Ascending aorta (tissue), 2 donors: ENCODE results near the gene FLT4. TPM values are rescaled to one million over a fixed set of nuclear protein-coding genes. Genes with fewer than 3 reads are reported as not detected.
A peak's percentile ranks its signal among the peaks of the same experiment; 100 is the strongest.

Source experiments
- DNase-seq, 2 donors: peaks; one replicate each; pipeline ENCODE4 v3.0.0-alpha.2; 2019; ENCODE audit warnings: low spot score in 2 of 2
- H3K27ac ChIP-seq, 2 donors: fragments of 200-600 bp; sonication (generic); one replicate each; pipeline ENCODE4 v1.5.1; 2016 to 2017; ENCODE audit warnings: mild to moderate bottlenecking in 1 of 2
- H3K27me3 ChIP-seq: fragments of 200-600 bp; sonication (generic); one replicate; pipeline ENCODE4 v1.5.1; 2017
- H3K36me3 ChIP-seq, 2 donors: fragments of 200-600 bp; sonication (generic); one replicate each; pipeline ENCODE4 v1.5.1; 2016
- H3K4me1 ChIP-seq, 2 donors: fragments of 200-600 bp; sonication (generic); one replicate each; pipeline ENCODE4 v1.5.1; 2016 to 2017; ENCODE audit warnings: mild to moderate bottlenecking in 1 of 2
- H3K4me3 ChIP-seq, 2 donors: fragments of 200-600 bp; sonication (generic); one replicate each; pipeline ENCODE4 v1.5.1; 2016 to 2017; ENCODE audit warnings: mild to moderate bottlenecking in 1 of 2
- H3K9me3 ChIP-seq, 2 donors: fragments of 200-600 bp; sonication (generic); one replicate each; pipeline ENCODE4 v1.5.1; 2016
- intact Hi-C: fragments of 100-400 bp; cut with DNase I; formaldehyde crosslinking; loops from one replicate; pipeline ENCODE4 v1.15.1; 2023
- total RNA-seq: library from RNA; depleted of rRNA; stranded (reverse); fragments of >200 nt; gene quantifications from one replicate; pipeline ENCODE4 v1.1.0, GENCODE V29; 2016
- TF ChIP-seq, protein P1 (sequence below), 3 experiments: fragments of 200-600 bp in 2 of 3; fragments of 450-650 bp in 1 of 3; sonication (generic) in 2 of 3; IDR thresholded peaks; one replicate each; pipeline ENCODE4 v1.5.1; 2016 to 2019; ENCODE audit warnings: antibody characterized with exemption in 3 of 3, mild to moderate bottlenecking in 1 of 3, moderate library complexity in 1 of 3

The FLT4 gene
- total RNA-seq, 1 donor from 2014 or later = 53.5 TPM

DNA sequence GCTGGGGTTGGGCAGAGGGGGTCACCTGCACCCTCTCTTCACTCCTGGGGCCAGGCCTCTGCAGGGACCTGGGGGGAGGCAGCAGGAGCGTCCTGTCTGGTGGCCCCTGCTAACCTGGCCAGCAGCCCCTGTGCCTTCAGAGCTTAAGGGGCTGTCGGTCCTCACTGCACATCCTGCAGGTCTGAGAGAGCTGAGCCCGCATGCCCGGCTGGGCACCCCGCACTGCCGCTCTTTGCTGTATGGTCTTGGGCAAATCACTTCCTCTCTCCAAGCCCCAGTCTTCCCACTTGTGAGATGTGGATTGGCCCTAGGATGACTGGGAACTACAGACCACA is 7.9 kb downstream of the FLT4 start:
- no peaks in the 10 kb centered on the region for H3K27me3 ChIP-seq

DNA sequence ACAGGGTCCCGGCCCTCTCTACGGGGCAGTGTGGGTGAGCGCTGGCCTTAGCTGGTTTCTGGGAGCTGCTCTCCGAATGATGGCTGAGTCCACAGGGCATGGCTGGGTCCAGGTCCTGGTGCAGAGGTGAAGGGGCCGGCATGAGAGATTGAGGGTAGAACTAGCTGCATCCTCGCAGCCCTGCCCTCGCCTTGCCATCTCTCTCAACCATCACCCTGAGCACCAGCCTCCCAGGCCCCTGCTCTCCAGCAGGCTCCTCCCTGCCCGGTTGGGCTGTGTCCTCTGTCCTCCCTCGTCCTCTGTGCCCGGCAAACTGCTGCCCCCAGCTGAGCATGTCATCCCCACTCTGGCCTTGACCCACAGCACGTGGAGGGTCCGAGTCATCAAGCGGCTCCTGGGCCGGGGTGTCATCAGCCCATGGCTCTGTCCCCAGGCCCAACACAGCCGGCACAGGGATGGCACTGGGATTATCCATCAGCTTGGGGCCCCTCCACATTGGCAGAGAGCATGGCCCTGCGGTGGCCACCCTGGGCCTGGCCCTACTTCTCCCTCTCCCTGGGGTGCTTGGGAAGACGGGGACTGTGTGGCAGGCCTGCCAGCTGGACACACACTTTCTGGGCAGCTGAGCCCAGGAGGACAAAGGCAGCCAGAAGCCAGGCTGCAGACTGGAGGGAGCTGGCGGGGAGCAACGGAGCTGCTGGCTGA is 8.4 kb downstream of the FLT4 start:
- Histone ChIP-seq H3K27ac (no peak overlapping the region), H3K4me3 (no peak overlapping the region), H3K4me1 (no peaks in the 10 kb centered on the region), H3K9me3 (no peaks in the 10 kb centered on the region), H3K27me3 (no peaks in the 10 kb centered on the region), H3K36me3 (no peaks in the 10 kb centered on the region)
- intact Hi-C loops = no loop called here
- TF ChIP-seq, protein P1, sequence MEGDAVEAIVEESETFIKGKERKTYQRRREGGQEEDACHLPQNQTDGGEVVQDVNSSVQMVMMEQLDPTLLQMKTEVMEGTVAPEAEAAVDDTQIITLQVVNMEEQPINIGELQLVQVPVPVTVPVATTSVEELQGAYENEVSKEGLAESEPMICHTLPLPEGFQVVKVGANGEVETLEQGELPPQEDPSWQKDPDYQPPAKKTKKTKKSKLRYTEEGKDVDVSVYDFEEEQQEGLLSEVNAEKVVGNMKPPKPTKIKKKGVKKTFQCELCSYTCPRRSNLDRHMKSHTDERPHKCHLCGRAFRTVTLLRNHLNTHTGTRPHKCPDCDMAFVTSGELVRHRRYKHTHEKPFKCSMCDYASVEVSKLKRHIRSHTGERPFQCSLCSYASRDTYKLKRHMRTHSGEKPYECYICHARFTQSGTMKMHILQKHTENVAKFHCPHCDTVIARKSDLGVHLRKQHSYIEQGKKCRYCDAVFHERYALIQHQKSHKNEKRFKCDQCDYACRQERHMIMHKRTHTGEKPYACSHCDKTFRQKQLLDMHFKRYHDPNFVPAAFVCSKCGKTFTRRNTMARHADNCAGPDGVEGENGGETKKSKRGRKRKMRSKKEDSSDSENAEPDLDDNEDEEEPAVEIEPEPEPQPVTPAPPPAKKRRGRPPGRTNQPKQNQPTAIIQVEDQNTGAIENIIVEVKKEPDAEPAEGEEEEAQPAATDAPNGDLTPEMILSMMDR (IDR thresholded peaks at IDR 0.05) = no peak
- DNase-seq = peak in 1 of 2 donors; percentile 38

More for the DNA sequence above, 7.9 kb downstream of the FLT4 start:
- no peak overlapping the region for H3K27ac ChIP-seq
- peak in 1 of 2 donors; percentile 43 for DNase-seq
- intact Hi-C loops = no loop called here
- no peaks in the 10 kb centered on the region for H3K9me3 ChIP-seq
- TF ChIP-seq, protein P1 (IDR thresholded peaks at IDR 0.05) = no peak
- no peak overlapping the region for H3K4me3 ChIP-seq
- H3K4me1 ChIP-seq = no peaks in the 10 kb centered on the region
- no peaks in the 10 kb centered on the region for H3K36me3 ChIP-seq

DNA sequence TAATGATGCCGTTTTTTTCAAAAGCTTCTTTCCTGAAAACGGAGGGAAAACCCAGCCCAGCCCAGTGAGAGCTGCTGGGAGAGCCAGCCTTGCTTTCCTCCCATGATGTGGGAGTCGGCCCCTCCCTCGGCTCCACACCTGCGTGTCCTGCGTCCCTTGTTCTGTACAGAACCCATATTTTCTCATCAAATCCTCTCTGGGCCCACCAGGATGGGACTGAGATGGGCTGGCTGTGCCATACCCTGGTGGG is 8.9 kb downstream of the FLT4 start:
- no peaks in the 10 kb centered on the region for H3K4me1 ChIP-seq
- DNase-seq = no peak
- no peak overlapping the region for H3K27ac ChIP-seq

DNA sequence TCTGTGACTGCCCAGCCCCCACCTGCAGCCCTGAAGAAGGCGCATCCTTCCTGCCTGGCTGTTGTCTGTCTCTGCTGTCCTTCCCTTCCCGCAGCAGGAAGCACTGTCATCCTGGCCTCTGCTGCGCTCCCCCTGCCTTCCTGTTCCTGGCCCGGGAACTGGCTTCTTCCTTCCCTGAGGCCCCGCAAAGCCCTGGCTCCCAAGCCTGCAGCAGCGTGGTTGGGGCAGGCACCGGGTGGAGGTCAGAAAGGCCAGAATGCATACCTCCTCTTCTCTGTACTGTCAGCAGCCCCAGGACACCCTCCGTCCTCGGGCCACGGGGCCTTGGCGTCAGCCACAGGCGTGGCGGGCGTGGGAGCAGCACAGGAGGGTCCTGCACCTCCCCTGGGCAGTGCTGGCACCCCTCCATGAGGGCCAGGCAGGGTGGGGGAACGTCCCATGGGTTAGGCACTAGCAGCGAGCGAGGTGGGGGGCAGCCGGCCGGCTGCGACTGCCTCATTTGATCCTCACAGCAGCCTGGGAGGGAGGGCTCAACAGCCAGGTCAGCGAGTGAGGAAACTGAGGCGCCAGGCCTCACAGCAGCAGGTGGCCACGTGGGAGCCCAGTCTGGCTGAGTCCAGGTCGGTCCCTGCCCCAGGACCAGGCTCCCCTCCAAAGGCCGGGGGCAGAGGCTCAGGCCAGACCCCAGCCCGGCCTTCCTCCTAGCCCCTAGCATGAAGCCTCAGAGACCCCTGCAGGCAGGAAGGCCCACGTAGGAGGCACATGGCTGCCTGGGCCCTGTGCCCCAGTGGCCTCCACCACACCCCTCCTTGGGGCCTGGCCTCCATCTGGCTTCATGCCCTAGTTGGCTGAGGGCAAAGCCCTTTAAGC is 9.4 kb downstream of the FLT4 start:
- Histone ChIP-seq H3K27me3 (no peaks in the 10 kb centered on the region), H3K4me3 (no peak overlapping the region), H3K36me3 (no peaks in the 10 kb centered on the region), H3K9me3 (no peaks in the 10 kb centered on the region), H3K27ac (no peak overlapping the region), H3K4me1 (no peaks in the 10 kb centered on the region)
- peak in 1 of 2 donors; percentile 48 for DNase-seq
- intact Hi-C loops = no loop called here
- TF ChIP-seq, protein P1 (IDR thresholded peaks at IDR 0.05) = no peak

More for the DNA sequence above, 8.9 kb downstream of the FLT4 start:
- intact Hi-C loops = no loop called here
- Histone ChIP-seq H3K9me3 (no peaks in the 10 kb centered on the region), H3K4me3 (no peak overlapping the region), H3K36me3 (no peaks in the 10 kb centered on the region), H3K27me3 (no peaks in the 10 kb centered on the region)
- TF ChIP-seq, protein P1 (IDR thresholded peaks at IDR 0.05) = no peak

DNA sequence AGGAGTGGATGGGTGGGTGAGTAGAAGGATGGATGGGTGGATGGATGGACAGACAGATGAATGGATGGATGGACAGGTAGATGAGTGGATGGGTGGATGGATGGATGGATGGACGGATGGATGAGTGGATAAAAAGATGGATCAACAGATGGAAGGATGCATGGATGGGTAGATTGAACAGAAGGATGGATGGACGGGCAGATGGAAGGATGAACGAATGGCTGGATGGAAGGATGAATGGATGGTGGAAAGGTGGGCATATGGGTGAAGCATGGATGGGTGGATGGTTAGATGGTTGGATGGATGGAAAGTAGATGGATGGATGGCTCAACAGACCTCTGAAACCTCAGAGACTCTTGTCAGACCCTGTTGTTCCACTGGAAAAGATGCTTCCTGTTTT is 10.1 kb downstream of the FLT4 start:
- H3K27ac ChIP-seq = no peak overlapping the region
- intact Hi-C loops = no loop called here

More for the DNA sequence above, 10.1 kb downstream of the FLT4 start:
- Histone ChIP-seq H3K4me1 (no peaks in the 10 kb centered on the region), H3K36me3 (no peaks in the 10 kb centered on the region), H3K4me3 (no peak overlapping the region), H3K9me3 (no peaks in the 10 kb centered on the region), H3K27me3 (no peaks in the 10 kb centered on the region)
- TF ChIP-seq, protein P1 (IDR thresholded peaks at IDR 0.05) = no peak
- DNase-seq = no peak
